Bronchial epithelial cell (primary cell): Measurements from ENCODE around the gene LSM12. TPM values are rescaled to one million over a fixed set of nuclear protein-coding genes. Genes with fewer than 3 reads are reported as not detected.

Source experiments
- DNase-seq: peaks from one replicate; pipeline ENCODE4 v3.0.0-alpha.2; 2010; ENCODE audit warnings: low read depth
- FAIRE-seq: peaks from 2 replicates; lab custom pipeline; 2011; peaks lifted over from hg19 to GRCh38; lab: Jason Lieb, UNC
- H3K27me3 ChIP-seq: 2 replicates; pipeline ENCODE4 v1.5.1; 2011; ENCODE audit warnings: low read length; ENCODE audit not compliant: control insufficient read depth, insufficient read depth
- H3K36me3 ChIP-seq: 2 replicates; pipeline ENCODE4 v1.5.1; 2011; ENCODE audit warnings: low read length; ENCODE audit not compliant: control insufficient read depth, insufficient read depth
- H3K4me3 ChIP-seq: 2 replicates; pipeline ENCODE4 v1.5.1; 2011; ENCODE audit warnings: mild to moderate bottlenecking, low read depth, low read length, control low read depth
- total RNA-seq: library from RNA; depleted of rRNA; stranded (reverse); fragments of >200 nt; gene quantifications from 2 replicates; pipeline ENCODE4 v1.2.1, GENCODE V29; 2014
- TF ChIP-seq, protein P1 (sequence below): IDR thresholded peaks from 2 replicates; pipeline ENCODE4 v1.5.1; 2011; ENCODE audit warnings: mild to moderate bottlenecking, moderate library complexity, low read length, control low read depth, inconsistent platforms; ENCODE audit not compliant: insufficient read depth, severe bottlenecking

Gene LSM12
- total RNA-seq, 1 donor from 2014 or later, result 20.3 TPM

DNA sequence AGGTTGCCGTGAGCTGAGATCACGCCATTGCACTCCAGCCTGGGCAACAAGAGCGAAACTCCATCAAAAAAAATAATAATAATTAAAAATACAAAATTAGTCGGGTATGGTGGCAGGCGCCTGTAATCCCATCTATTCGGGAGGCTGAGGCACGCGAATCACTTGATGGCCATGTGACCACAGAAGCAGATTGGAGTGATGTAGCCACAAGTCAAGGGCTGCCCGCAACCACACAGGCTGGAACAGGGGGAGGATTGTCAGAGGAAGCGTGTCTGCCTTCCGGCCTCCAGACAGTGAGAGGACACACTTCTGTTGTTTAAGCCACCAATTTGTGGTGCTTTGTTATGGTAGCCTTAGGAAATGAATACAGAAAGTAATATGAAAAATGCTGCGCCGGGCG, 73.8 kb downstream of the LSM12 start:
- DNase-seq, result no peak
- H3K36me3 ChIP-seq, result no peaks in the 10 kb centered on the region
- H3K4me3 ChIP-seq, result no peak overlapping the region
- TF ChIP-seq, protein P1, sequence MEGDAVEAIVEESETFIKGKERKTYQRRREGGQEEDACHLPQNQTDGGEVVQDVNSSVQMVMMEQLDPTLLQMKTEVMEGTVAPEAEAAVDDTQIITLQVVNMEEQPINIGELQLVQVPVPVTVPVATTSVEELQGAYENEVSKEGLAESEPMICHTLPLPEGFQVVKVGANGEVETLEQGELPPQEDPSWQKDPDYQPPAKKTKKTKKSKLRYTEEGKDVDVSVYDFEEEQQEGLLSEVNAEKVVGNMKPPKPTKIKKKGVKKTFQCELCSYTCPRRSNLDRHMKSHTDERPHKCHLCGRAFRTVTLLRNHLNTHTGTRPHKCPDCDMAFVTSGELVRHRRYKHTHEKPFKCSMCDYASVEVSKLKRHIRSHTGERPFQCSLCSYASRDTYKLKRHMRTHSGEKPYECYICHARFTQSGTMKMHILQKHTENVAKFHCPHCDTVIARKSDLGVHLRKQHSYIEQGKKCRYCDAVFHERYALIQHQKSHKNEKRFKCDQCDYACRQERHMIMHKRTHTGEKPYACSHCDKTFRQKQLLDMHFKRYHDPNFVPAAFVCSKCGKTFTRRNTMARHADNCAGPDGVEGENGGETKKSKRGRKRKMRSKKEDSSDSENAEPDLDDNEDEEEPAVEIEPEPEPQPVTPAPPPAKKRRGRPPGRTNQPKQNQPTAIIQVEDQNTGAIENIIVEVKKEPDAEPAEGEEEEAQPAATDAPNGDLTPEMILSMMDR, result no peak
- no peak for FAIRE-seq
- peaks cover 2% of the 10 kb centered on the region for H3K27me3 ChIP-seq

DNA sequence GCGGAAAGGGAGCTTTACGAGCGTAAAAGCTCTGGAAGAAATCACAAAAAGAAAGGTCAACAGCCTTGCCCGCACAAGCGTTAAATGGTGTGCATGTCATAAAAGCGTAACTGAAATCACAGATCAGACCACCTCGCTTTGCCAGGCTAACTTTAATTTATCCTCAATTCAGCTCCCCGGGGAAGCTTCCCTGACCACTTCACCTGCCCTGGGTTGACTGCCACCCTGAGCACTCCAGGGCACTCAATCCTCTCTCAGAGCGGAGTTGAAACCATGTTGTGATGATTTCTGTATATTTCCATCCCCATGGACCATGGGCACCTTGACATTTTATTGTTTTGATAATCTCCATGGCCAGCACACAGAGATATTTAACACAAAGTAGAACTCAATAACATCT, 78.2 kb downstream of the LSM12 start:
- Histone ChIP-seq H3K4me3 (no peak overlapping the region), H3K36me3 (no peaks in the 10 kb centered on the region), H3K27me3 (peaks cover 3% of the 10 kb centered on the region)
- TF ChIP-seq, protein P1, result no peak
- DNase-seq, result no peak
- no peak for FAIRE-seq

DNA sequence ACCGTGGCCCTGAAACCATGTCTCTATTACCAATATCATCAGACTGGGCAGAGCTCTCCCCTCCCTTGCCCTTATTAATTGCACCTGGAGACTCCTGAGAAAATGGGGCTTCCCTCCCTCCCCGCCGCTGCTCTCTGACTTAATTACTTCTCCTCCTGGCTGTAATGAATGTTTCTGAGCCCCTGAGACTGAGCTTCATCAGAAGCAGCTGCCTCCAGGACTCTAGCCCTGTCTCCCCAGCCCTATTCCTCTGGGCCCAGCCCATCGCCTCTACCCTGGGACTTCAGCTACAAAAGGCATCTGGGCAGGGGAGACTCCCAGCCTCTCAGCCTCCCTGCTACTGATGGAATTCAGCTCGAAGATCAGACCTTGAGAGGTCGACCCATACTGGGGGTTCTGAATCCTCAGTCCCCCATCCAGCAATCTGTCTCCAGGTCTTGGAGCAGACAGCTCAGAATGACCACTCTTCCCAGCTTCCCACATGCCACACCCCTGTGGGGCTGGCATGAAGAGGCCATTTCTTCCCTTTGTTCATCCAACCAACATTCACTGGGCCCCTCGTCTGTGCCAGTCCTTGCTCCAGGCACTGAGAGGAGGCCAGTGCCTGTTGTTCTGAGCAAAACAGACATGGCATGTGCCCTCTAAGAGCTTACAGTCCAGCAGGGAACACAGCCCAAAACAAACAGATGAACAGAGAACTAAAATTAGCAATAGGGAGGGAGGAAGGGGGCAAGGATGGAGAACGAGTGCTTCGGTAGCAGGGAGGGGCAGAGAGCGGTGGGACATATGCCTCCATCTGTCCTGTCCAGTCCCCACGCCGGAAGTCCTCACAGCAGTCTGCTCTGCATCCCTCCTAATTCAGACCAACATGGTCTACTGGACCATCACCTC, 79.1 kb downstream of the LSM12 start:
- H3K4me3 ChIP-seq, result no peak overlapping the region
- FAIRE-seq (no peak), DNase-seq (no peak)
- H3K27me3 ChIP-seq, result peaks cover 10% of the 10 kb centered on the region
- H3K36me3 ChIP-seq, result no peaks in the 10 kb centered on the region
- TF ChIP-seq, protein P1, result no peak

DNA sequence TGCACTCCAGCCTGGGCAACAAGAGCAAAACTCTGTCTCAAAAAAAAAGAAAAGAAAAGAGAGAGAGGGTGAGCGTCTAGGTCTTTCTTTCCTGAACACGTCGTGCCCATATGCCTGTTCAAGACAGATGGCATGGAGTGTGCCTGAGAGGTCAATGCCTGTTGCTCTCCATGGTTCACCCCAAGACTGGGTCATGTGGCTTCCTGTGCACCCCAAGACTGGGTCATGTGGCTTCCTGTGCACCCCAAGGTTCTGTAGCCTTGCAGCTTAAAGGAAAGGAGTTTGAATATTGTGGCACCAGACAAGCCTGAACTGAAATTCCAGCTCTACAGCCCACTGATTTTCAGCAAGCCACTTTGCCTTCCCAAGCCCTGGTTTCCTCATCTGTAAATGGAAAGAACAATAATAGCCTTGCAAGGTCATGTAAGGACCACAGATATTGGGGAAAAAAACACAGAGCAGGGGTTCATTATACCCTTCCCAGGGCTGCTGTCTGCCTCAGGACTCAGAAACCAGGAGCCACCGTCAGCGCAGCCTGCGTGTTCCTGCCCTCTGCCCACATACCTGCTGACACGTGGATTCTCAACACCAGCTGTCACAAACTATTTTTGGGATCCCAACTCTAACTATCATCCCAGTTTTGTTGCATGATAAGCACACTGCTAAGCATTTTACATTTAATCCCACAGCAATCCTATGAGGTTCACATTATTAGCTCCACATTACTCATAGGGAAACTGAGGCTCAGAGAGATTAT, 80.1 kb downstream of the LSM12 start:
- H3K4me3 ChIP-seq, result no peak overlapping the region
- FAIRE-seq, result peak; percentile 70
- TF ChIP-seq, protein P1, result no peak
- peaks cover 12% of the 10 kb centered on the region for H3K27me3 ChIP-seq
- DNase-seq, result no peak
- no peaks in the 10 kb centered on the region for H3K36me3 ChIP-seq

DNA sequence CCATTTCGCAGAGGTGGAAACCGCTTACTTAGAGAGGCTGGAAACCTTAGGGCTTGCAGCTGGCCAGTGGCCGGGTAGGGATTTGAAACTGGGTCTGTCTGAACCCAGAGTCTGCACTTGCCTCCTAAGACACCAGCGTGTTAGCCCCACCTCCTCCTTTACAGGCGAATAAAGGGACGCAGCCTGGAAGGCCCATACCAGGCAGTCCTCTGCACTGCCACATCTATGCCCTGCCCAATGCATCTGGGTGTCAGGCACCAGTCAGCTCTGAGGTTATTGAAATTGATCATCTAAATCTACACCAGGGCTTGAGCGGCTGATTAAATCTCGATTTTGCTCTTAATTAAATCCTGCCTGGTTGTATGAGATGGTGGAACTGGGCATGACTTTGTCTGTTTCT, 82.0 kb downstream of the LSM12 start:
- no peaks in the 10 kb centered on the region for H3K36me3 ChIP-seq
- TF ChIP-seq, protein P1, result no peak
- DNase-seq (no peak), FAIRE-seq (no peak)
- H3K4me3 ChIP-seq, result no peak overlapping the region
- H3K27me3 ChIP-seq, result peaks cover 14% of the 10 kb centered on the region

Other genes with a start within 250 kb of the LSM12 start
- 7.2 and 9.7 TPM in 2 replicates for gene MPP3, start 233.5 kb downstream of the LSM12 start, total RNA-seq
- not detected in 2 replicates for gene CD300LG, start 219.5 kb downstream of the LSM12 start, total RNA-seq
- gene MPP2, start 159.1 kb downstream of the LSM12 start, total RNA-seq, result 0.13 and 0.26 TPM in 2 replicates
- not detected in 2 replicates for gene PPY, start 124.2 kb downstream of the LSM12 start, total RNA-seq
- gene PYY, start 112.7 kb downstream of the LSM12 start, total RNA-seq, result 0.26 and 0.79 TPM in 2 replicates
- 17.8 and 25.3 TPM in 2 replicates for gene NAGS, start 62.0 kb downstream of the LSM12 start, total RNA-seq
- gene TMEM101, start 51.7 kb downstream of the LSM12 start, total RNA-seq, result 64.3 and 85.6 TPM in 2 replicates
- gene G6PC3, start 4.1 kb upstream of the LSM12 start, total RNA-seq, result 7.6 and 9.2 TPM in 2 replicates
- gene HDAC5, start 57.0 kb upstream of the LSM12 start, total RNA-seq, result 18.4 TPM in 2 replicates
- gene HROB, start 75.3 kb upstream of the LSM12 start, total RNA-seq, result 0.26 and 0.64 TPM in 2 replicates
- gene ASB16, start 104.0 kb upstream of the LSM12 start, total RNA-seq, result not detected in 2 replicates
- 20.3 and 25.6 TPM in 2 replicates for gene TMUB2, start 120.3 kb upstream of the LSM12 start, total RNA-seq
- gene ATXN7L3, start 133.2 kb upstream of the LSM12 start, total RNA-seq, result 32.4 and 46.3 TPM in 2 replicates
- 22.9 and 36.1 TPM in 2 replicates for gene UBTF, start 153.0 kb upstream of the LSM12 start, total RNA-seq
- gene SLC4A1, start 201.5 kb upstream of the LSM12 start, total RNA-seq, result not detected in 2 replicates
- 0.26 and 3.1 TPM in 2 replicates for gene RUNDC3A, start 241.9 kb upstream of the LSM12 start, total RNA-seq